Head of caudate nucleus (tissue), 42 donors: Measurements from ENCODE around the gene SLC15A2.

ENCODE experiments used
- DNase-seq, 42 donors: peaks; one replicate each; pipeline versions ENCODE4 v3.0.0 to v3.0.0-alpha.2; 2020 to 2021; ENCODE audit warnings: mixed read lengths in 7 of 42
- intact Hi-C: fragments of 100-400 bp; cut with DNase I; formaldehyde crosslinking; loops from one replicate; pipeline ENCODE4 v1.15.0; 2022

SLC15A2 gene

GRCh38 chr3:121970047-121970446, 75.8 kb downstream of the SLC15A2 start:
- intact Hi-C loops: no loop called here
- no peak for DNase-seq

GRCh38 chr3:121974601-121975111, 80.5 kb downstream of the SLC15A2 start:
- intact Hi-C loops: no loop called here

GRCh38 chr3:121975702-121976302, 81.6 kb downstream of the SLC15A2 start:
- no peak for DNase-seq
- intact Hi-C loops: no loop called here

More at GRCh38 chr3:121974601-121975111, 80.5 kb downstream of the SLC15A2 start:
- DNase-seq: no peak

- intact Hi-C loops: no loop called here
- DNase-seq: no peak
Observed at GRCh38 chr3:121976727-121977126, 82.5 kb downstream of the SLC15A2 start.

- no peak for DNase-seq
- intact Hi-C loops: no loop called here
Observed at GRCh38 chr3:121979246-121979645, 85.0 kb downstream of the SLC15A2 start.

GRCh38 chr3:121979734-121980449, 85.7 kb downstream of the SLC15A2 start:
- no peak for DNase-seq
- intact Hi-C loops: no loop called here

GRCh38 chr3:121980450-121980796, 86.2 kb downstream of the SLC15A2 start:
- DNase-seq: no peak
- intact Hi-C loops: no loop called here

- no peak for DNase-seq
- intact Hi-C loops: no loop called here
Observed at GRCh38 chr3:121981473-121981872, 87.3 kb downstream of the SLC15A2 start.

- DNase-seq: no peak
- intact Hi-C loops: no loop called here
Observed at GRCh38 chr3:121985846-121986245, 91.6 kb downstream of the SLC15A2 start.

- intact Hi-C loops: no loop called here
- no peak for DNase-seq
Observed at GRCh38 chr3:121988146-121988545, 93.9 kb downstream of the SLC15A2 start.

GRCh38 chr3:121989943-121990342, 95.7 kb downstream of the SLC15A2 start:
- DNase-seq: peak in 1 of 42 donors; percentile 12
- intact Hi-C loops: no loop called here

GRCh38 chr3:121992601-121993560, 98.7 kb downstream of the SLC15A2 start:
- intact Hi-C loops: no loop called here
- no peak for DNase-seq
